ENCODE data around the gene CCDC102A.

DNA sequence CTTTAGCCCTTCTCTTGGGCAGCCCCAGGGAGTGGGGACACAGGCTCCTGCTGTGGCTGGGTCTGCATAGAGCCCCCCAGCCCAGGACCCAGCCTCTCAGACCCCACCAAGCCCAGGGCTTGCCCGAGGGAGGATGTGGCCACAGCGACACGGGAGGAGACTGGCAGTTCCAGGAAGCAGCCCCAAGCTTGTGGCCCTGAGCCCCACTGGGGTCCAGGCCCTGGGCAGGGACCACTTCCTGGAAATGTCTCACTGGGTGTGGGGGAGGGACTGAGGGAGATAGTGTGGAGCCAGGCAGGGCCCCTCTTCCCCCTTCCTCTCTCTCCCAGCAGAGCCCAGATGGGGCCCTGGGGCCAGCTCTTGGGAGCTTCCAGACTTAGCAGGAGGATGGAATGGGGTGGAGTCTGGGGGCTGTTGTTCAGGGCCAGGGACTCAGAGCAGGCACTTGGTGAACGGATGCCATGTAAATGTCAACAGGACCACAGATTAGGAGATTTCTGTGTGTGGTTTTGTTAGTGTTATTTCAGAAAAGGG is 41.4 kb upstream of the CCDC102A start:
- TF ChIP-seq, protein P1, sequence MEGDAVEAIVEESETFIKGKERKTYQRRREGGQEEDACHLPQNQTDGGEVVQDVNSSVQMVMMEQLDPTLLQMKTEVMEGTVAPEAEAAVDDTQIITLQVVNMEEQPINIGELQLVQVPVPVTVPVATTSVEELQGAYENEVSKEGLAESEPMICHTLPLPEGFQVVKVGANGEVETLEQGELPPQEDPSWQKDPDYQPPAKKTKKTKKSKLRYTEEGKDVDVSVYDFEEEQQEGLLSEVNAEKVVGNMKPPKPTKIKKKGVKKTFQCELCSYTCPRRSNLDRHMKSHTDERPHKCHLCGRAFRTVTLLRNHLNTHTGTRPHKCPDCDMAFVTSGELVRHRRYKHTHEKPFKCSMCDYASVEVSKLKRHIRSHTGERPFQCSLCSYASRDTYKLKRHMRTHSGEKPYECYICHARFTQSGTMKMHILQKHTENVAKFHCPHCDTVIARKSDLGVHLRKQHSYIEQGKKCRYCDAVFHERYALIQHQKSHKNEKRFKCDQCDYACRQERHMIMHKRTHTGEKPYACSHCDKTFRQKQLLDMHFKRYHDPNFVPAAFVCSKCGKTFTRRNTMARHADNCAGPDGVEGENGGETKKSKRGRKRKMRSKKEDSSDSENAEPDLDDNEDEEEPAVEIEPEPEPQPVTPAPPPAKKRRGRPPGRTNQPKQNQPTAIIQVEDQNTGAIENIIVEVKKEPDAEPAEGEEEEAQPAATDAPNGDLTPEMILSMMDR (IDR thresholded peaks at IDR 0.05 in 4 of 5, conservative IDR thresholded peaks at IDR 0.05 in 1 of 5), result no peak
- TF ChIP-seq POLR2A (IDR thresholded peaks at IDR 0.05), result no peak

All from gastrocnemius medialis (tissue), 4 donors.